Type B pancreatic cell (in vitro differentiated cells): ENCODE data around the gene SPPL2B. TPM values are rescaled to one million over a fixed set of nuclear protein-coding genes. Genes with fewer than 3 reads are reported as not detected.

ENCODE experiments used
- DNase-seq: peaks from one replicate; pipeline ENCODE4 v3.0.0; 2021; ENCODE audit warnings: mixed read lengths; ENCODE audit not compliant: unreplicated experiment; ENCODE audit errors: extremely low spot score
- H3K27ac Mint-ChIP-seq: 2 replicates; pipeline ENCODE4 v1.8.0; 2021; ENCODE audit warnings: mild to moderate bottlenecking, mixed read lengths
- H3K27me3 Mint-ChIP-seq: 2 replicates; pipeline ENCODE4 v1.8.0; 2021; ENCODE audit warnings: mixed read lengths
- H3K36me3 Mint-ChIP-seq: 2 replicates; pipeline ENCODE4 v1.8.0; 2021; ENCODE audit warnings: mixed read lengths
- H3K4me1 Mint-ChIP-seq: one replicate; pipeline ENCODE4 v1.8.0; 2021; ENCODE audit warnings: mixed read lengths; ENCODE audit not compliant: unreplicated experiment
- H3K4me3 Mint-ChIP-seq: 2 replicates; pipeline ENCODE4 v1.8.0; 2021; ENCODE audit warnings: mild to moderate bottlenecking, mixed read lengths
- H3K9me3 Mint-ChIP-seq: 2 replicates; pipeline ENCODE4 v1.8.0; 2021; ENCODE audit warnings: mixed read lengths
- CTCF ChIP-seq: fragments of 200-600 bp; sonication (generic); conservative IDR thresholded peaks from 2 replicates; pipeline ENCODE4 v1.5.0; 2021; ENCODE audit warnings: antibody characterized with exemption, mild to moderate bottlenecking
- total RNA-seq: library from RNA; stranded (reverse); gene quantifications from 2 replicates; pipeline ENCODE4 v1.2.1, GENCODE V29; 2021; ENCODE audit warnings: low replicate concordance

SPPL2B gene
- total RNA-seq, 1 donor from 2014 or later: 131 TPM

DNA sequence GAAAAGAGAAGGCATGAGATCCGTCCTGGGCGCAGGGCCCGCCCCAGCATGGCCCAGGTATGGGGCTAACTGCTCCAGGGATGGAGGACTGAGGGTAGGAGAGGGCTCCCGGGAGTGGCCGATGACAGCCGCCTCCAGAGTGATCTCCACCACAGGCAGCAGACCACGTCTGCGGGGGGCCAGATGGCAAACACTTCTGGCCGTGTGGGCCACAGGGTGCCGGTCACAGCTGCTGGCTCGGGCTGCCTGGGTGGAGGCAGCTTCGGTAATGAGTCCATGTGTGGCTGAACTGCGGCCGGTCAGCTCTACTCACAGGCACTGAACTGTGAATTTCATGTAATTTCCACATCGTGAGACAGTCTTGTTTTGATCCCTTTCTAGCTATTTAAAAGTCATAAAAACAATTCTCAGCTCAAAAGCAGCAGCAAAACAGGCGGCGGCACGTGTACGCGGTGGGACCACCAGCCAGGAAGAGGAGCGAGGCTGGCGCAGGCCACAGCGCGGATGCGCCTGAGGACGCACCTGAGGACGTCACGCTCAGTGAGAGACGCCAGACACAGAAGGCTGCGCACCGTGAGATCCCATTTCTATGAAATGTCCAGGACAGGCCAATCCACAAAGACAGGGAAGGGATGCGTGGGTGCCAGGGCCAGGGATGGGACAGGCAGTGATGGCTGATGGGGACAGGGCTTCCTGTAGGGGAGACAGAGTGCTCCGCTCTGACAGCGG lies 4.1 kb upstream of the SPPL2B start:
- H3K9me3 Mint-ChIP-seq: no peaks in the 10 kb centered on the region
- H3K27ac Mint-ChIP-seq: no peak overlapping the region
- H3K36me3 Mint-ChIP-seq: no peaks in the 10 kb centered on the region
- H3K4me3 Mint-ChIP-seq: peak overlapping the region; percentile 49
- no peak for DNase-seq
- H3K27me3 Mint-ChIP-seq: no peaks in the 10 kb centered on the region
- H3K4me1 Mint-ChIP-seq: peaks cover 23% of the 10 kb centered on the region
- TF ChIP-seq CTCF: no peak

- peak overlapping the region; percentile 61 for H3K4me3 Mint-ChIP-seq
- no peaks in the 10 kb centered on the region for H3K9me3 Mint-ChIP-seq
- H3K4me1 Mint-ChIP-seq: peaks cover 32% of the 10 kb centered on the region
- H3K27me3 Mint-ChIP-seq: no peaks in the 10 kb centered on the region
- peak overlapping the region; percentile 100 for H3K27ac Mint-ChIP-seq
- TF ChIP-seq CTCF: no peak
- no peak for DNase-seq
- H3K36me3 Mint-ChIP-seq: no peaks in the 10 kb centered on the region
These were observed 3.0 kb upstream of the SPPL2B start for GRCh38 chr19:2325281-2326046.

GRCh38 chr19:2326699-2327360 lies 1.7 kb upstream of the SPPL2B start:
- peaks cover 42% of the 10 kb centered on the region for H3K4me1 Mint-ChIP-seq
- H3K27ac Mint-ChIP-seq: peak overlapping the region; percentile 100
- peak overlapping the region; percentile 97 for H3K4me3 Mint-ChIP-seq

DNA sequence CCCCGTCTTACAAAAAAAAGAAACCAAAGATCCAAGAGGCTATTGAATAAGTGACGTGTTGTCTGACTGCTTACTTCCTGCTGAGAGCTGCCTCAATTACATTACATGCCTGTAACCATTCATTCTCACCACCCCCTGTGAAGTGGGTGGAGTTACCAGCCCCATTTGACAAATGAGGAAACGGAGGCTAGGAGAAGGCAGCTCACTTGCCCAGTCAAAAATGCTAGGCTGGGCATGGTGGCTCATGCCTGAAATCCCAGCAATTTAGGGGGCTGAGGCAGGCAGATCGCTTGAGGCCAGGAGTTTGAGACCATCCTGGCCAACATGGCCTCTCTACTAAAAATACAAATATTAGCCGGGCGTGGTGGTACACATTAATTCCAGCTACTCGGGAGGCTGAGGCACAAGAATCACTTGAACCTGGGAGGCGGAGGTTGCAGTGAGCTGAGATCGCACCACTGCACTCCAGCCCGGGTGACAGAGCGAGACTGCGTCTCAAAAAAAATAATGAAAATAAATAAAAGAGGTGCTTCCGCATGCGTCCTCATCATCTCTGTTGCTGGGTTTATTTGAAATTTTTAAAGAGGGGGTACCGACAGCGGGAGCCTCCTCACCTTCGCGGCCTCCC lies 597 bp upstream of the SPPL2B start:
- no peaks in the 10 kb centered on the region for H3K27me3 Mint-ChIP-seq
- no peak for TF ChIP-seq CTCF
- H3K27ac Mint-ChIP-seq: peak overlapping the region; percentile 100
- H3K4me1 Mint-ChIP-seq: peaks cover 42% of the 10 kb centered on the region
- no peak for DNase-seq
- no peaks in the 10 kb centered on the region for H3K9me3 Mint-ChIP-seq
- H3K36me3 Mint-ChIP-seq: no peaks in the 10 kb centered on the region
- peak overlapping the region; percentile 97 for H3K4me3 Mint-ChIP-seq

More at GRCh38 chr19:2326699-2327360, 1.7 kb upstream of the SPPL2B start:
- TF ChIP-seq CTCF: no peak
- Mint-ChIP-seq H3K27me3 (no peaks in the 10 kb centered on the region), H3K9me3 (no peaks in the 10 kb centered on the region), H3K36me3 (no peaks in the 10 kb centered on the region)
- DNase-seq: no peak

DNA sequence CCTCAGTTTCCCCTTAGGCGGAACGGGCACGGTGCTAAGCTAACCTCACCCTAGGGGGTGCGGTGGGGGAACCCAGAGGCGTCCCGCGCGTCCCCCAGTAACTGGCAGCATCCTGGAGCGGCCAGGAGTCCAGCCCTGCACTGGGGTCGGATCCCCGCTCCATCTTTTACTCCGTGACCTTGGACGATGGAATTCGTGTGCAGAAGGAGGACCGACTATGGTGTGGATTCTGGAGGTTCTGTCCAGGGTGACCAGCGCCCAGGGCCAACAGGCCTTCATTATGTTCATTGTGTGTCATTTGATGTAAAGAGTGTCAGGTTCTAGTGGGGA lies 630 bp downstream of the SPPL2B start:
- H3K36me3 Mint-ChIP-seq: no peaks in the 10 kb centered on the region
- no peak for TF ChIP-seq CTCF
- H3K4me3 Mint-ChIP-seq: peak overlapping the region; percentile 96
- peak overlapping the region; percentile 95 for H3K27ac Mint-ChIP-seq
- no peak for DNase-seq
- H3K4me1 Mint-ChIP-seq: peaks cover 42% of the 10 kb centered on the region
- no peaks in the 10 kb centered on the region for H3K9me3 Mint-ChIP-seq
- H3K27me3 Mint-ChIP-seq: no peaks in the 10 kb centered on the region
